HG02610 (cell line): ENCODE measurements around the gene PTPRN2.
"Not testable (repeated sequence)": the region's sequence is repeated elsewhere in the genome, so short reads cannot be mapped to it uniquely, and the experiment has no call there.

Experiments
- ATAC-seq: cut with Tn5 transposase; IDR thresholded peaks from one replicate; pipeline ENCODE4 v1.9.1; 2021; ENCODE audit warnings: mild to moderate bottlenecking, moderate library complexity; ENCODE audit not compliant: unreplicated experiment

PTPRN2 gene

GRCh38 chr7:158473221-158473620 lies 114.4 kb downstream of the PTPRN2 start:
- ATAC-seq, result no peak

GRCh38 chr7:158472596-158472995 lies 115.0 kb downstream of the PTPRN2 start:
- no peak for ATAC-seq

DNA sequence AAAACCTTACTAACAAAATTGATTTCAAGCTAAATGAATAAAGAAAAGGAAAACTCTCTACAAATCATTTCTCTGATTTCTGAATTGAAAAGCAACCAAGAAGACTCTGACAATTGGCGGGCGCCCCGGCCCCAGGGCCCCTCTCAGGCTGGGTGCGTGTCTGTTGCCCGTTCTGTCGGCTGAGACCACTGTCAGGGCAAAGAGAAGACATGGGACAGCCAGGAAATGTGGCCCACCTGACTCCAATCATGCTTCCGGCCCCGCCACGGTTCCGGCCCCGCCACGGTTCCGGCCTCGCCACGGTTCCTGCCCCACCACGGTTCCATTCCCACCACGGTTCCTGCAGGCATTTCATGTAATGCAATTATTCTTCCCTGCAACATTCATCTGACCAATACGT lies 115.9 kb downstream of the PTPRN2 start:
- ATAC-seq, result no peak

- no peak for ATAC-seq
Observed at GRCh38 chr7:158470336-158470735, 117.3 kb downstream of the PTPRN2 start.

DNA sequence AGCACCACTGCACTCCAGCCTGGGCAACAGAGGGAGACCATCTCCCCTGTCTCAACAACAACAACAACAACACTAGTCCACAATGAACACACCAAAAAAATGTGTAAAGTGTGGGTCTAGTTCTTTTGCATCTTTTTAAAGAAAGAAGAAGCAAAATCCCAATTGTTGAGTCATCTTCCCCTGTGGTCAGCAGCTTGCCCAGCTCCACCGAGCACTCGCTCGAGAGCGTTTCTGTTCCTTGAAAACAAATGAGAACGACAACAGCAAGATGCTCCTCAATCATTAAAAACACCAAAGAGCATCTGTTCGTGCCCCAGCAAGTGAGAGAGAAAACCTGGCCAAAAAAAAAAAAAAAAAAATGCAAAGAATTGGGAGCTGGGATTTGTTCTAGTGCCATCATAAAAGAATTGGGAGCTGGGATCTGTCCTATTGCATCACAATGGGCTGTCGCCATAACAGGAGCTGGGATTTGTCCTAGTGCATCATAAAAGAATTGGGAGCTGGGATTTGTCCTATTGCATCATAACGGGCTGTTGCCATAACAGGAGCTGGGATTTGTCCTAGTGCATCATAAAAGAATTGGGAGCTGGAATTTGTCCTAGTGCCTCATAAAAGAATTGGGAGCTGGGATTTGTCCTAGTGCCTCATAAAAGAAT lies 118.1 kb downstream of the PTPRN2 start:
- no peak for ATAC-seq

DNA sequence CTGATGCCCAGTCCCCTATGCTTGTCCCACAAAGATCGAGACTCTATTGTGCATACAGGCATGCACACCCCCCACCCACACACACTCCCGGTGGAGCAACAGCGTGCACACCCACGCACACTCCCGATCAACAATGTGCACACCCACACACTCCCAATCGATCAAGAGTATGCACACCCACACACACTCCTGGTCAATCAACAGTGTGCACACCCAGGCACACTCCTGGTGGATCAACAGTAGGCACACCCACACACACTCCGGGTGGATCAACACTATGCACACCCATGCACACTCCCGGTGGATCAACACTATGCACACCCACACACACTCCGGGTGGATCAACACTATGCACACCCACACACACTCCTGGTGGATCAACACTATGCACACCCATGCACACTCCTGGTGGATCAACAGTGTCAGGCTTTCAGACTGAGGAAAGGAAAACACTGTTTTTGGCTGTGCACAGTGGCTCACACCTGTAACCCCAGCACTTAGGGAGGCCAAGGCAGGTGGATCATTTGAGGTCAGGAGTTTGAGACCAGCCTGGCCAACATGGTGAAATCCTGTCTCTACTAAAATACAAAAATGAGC lies 118.8 kb downstream of the PTPRN2 start:
- ATAC-seq, result no peak

- ATAC-seq, result no peak
Observed at GRCh38 chr7:158468181-158468580, 119.4 kb downstream of the PTPRN2 start.

DNA sequence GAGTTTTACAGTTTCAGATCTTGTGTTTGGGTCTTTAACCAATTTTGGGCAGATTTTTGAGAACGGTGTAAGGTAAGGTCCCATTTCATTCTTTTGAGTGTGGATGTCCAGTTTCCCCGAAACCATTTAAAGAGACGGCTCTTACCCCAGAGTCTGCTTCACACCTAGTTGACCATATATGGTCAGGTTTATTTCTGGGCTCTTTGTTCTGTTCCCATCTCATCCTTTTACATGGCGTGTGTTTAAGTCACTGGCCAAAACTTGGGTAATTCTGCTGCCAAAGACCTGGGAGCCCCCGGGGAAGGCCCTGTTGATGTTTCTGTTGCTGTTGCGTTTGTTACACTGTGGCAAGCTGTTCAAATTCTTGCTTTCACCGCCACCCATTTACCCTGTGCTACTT lies 120.1 kb downstream of the PTPRN2 start:
- ATAC-seq, result no peak

GRCh38 chr7:158463317-158463716 lies 124.3 kb downstream of the PTPRN2 start:
- no peak for ATAC-seq

GRCh38 chr7:158461824-158462223 lies 125.8 kb downstream of the PTPRN2 start:
- ATAC-seq, result no peak

DNA sequence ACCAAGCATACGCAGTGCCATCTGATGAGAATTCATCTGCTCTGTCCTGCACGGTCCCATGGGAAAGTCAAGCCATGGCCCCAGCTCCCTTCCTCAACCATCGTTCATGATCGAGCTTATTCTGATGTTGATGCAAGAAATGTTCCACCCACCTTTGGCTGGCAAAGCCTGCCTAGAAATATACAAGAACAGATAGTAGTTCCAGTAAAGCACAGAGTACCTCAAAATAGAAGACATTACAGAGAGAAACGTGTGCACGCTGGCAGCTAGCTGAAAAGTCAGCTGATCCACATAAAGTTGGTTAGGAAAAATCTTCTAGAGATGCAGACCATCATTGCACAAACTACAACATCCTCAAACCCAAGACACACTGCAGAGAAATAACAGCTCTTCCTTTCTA lies 127.0 kb downstream of the PTPRN2 start:
- ATAC-seq, result no peak

DNA sequence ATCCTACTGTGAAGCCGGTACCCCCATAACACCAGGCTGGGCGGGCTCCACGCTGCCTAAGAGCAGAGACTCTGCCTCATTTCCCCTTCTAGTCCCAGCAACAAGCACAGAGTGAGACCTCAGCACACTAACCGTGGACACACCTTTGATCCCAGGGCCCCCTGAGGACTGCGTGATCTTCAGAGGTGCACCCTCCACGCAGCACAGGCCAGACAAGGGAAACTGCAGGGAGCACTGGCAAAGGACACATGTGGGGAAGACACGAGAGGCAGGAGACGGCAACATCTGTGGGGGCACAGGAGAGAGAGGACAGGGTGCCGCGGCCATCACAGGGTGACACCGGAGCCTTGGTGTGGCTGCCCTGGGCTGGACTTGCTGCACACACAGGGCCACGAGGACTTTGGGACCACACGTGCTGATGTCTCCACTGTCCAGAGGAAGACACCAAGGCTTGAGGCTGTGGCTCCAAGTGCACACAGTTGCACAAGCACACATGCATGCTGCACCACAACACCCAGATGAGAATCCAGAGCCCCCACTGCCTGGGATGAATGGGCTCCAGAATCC lies 128.8 kb downstream of the PTPRN2 start:
- no peak for ATAC-seq

GRCh38 chr7:158458096-158458495 lies 129.5 kb downstream of the PTPRN2 start:
- ATAC-seq, result no peak

- ATAC-seq, result not testable (repeated sequence)
Observed at GRCh38 chr7:158457586-158457985, 130.0 kb downstream of the PTPRN2 start.

DNA sequence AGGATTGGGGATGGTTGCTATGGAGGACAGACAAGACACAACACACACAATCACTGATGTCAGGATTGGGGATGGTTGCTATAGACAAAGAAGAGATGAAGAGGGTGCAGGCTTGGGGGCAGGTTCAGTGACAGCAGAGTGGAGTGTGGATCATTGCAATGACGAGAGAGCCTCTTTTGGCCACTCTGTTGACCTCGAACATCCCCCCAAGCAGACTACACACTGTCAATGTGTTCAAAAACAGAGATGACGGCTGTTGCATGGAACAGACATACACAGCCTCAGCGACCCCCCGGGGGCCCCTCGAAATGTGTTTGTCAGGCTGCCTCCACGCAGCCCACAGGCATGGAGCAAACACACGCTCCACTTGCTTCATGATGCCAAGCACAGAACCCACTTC lies 133.0 kb downstream of the PTPRN2 start:
- ATAC-seq, result no peak

DNA sequence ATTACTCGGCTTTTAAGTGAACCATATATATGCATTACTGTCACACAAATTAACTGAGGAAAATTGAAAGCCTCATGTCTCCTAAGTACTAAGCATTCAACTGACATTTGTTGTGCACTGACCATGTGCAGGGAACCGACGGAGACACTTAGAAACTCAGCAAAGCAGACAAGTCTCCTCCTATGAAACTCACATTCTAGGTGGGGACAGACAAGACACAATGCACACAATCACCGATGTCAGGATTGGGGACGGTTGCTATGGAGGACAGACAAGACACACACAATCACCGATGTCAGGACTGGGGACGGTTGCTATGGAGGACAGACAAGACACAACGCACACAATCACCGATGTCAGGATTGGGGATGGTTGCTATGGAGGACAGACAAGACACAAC lies 134.0 kb downstream of the PTPRN2 start:
- no peak for ATAC-seq

DNA sequence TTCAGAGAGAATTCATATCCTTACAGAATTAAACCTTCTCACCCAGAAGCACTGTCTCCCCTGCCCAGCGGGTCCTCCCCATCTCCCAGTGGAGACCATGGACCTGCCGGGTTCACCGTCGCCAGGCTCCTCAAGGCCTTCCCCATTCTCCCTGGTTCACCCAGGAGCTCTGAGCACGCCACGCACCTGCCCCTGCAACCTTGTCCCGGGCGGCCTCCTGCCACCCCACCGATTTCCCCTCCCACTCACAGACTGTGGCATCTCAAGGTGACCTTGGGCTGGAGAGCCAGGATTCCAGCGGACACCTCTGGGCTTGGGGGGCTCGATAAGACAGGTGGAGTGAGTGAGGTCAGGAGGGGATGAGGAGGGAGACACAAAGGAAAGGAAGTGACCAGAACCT lies 135.3 kb downstream of the PTPRN2 start:
- no peak for ATAC-seq

GRCh38 chr7:158450476-158451124 lies 137.0 kb downstream of the PTPRN2 start:
- ATAC-seq, result no peak

- ATAC-seq, result no peak
Observed at GRCh38 chr7:158449942-158450341, 137.7 kb downstream of the PTPRN2 start.

DNA sequence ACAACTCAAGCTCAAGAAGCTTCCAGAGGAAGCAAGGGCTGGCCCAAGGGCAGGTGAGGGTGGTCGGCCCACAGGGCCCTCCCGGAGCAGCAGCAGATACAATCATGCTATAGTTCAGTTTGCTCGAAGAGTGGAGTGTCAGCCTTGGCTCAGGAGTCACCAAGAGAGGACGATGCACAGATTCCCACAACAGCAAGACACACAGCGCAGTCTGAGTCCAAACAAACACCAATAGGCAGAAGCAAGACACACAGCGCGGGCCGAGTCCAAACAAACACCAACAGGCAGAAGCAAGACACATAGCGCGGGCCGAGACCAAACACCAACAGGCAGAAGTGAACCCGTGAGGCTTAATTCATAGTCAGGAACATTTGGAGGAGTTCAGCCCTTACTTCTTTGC lies 138.4 kb downstream of the PTPRN2 start:
- no peak for ATAC-seq

DNA sequence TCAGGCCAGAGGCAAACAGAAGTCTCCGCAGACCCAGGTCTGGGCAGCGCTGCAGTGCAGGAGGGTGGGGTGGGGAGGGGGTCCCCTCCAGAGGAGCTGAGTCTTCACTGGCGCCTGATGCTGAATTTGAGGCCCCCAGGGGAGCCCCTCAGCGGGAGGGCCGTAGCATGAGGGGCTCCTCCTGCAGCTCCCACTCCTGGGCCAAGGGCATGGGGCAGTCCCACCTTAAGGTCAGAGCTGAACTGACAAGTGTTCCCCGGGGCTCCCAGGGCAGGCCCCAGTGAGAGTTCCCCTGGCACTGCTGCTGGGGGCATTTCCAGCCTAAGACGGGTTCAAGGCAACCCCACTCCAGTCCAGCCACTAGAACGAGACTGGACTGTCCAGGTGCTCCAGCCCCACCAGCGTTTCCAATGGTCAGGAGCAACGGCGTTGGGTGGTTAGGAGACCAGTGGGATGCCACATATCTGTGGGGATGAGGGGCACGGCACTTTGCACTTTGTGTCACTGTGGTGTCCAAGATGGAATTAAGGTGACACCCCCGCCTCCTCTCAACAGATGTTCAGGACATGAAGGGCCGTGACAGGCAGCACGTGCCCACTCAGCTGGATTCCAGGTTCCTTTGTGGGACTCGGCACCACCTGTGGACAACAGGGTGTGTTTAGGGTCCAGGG lies 139.1 kb downstream of the PTPRN2 start:
- ATAC-seq, result no peak
